ENCODE results near the gene APOL3.
A peak's percentile ranks its signal among the peaks of the same experiment; 100 is the strongest.
"Not testable (repeated sequence)": the region's sequence is repeated elsewhere in the genome, so short reads cannot be mapped to it uniquely, and the experiment has no call there.

Gene APOL3

GRCh38 chr22:36156119-36156514 is 4.4 kb downstream of the APOL3 start:
- DNase-seq (ENCODE audit: low read depth) = no peak
- H3K4me3 ChIP-seq (replicated peaks; ENCODE audit: low read depth, low read length) = peak overlapping the region; percentile 36
- TF ChIP-seq CTCF (IDR thresholded peaks at IDR 0.05; ENCODE audit: low read length, missing control alignments) = no peak

- no peak for TF ChIP-seq CTCF (IDR thresholded peaks at IDR 0.05; ENCODE audit: low read length, missing control alignments)
- peak; percentile 52 for DNase-seq (ENCODE audit: low read depth)
- H3K4me3 ChIP-seq (replicated peaks; ENCODE audit: low read depth, low read length) = no peak overlapping the region
Measured at GRCh38 chr22:36155702-36156101, 4.9 kb downstream of the APOL3 start.

- no peak for TF ChIP-seq CTCF (IDR thresholded peaks at IDR 0.05; ENCODE audit: low read length, missing control alignments)
- no peak overlapping the region for H3K4me3 ChIP-seq (replicated peaks; ENCODE audit: low read depth, low read length)
- DNase-seq (ENCODE audit: low read depth) = no peak
Measured at GRCh38 chr22:36154423-36154945, 6.1 kb downstream of the APOL3 start.

GRCh38 chr22:36153501-36154422 is 6.8 kb downstream of the APOL3 start:
- no peak for DNase-seq (ENCODE audit: low read depth)
- no peak for TF ChIP-seq CTCF (IDR thresholded peaks at IDR 0.05; ENCODE audit: low read length, missing control alignments)
- H3K4me3 ChIP-seq (replicated peaks; ENCODE audit: low read depth, low read length) = no peak overlapping the region

GRCh38 chr22:36152821-36153220 is 7.7 kb downstream of the APOL3 start:
- not testable (repeated sequence) for H3K4me3 ChIP-seq (replicated peaks; ENCODE audit: low read depth, low read length); DNase-seq (ENCODE audit: low read depth)

GRCh38 chr22:36152088-36152487 is 8.5 kb downstream of the APOL3 start:
- H3K4me3 ChIP-seq (replicated peaks; ENCODE audit: low read depth, low read length) = no peak overlapping the region
- TF ChIP-seq CTCF (IDR thresholded peaks at IDR 0.05; ENCODE audit: low read length, missing control alignments) = no peak
- no peak for DNase-seq (ENCODE audit: low read depth)

GRCh38 chr22:36151006-36151595 is 9.5 kb downstream of the APOL3 start:
- DNase-seq (ENCODE audit: low read depth) = peak; percentile 46
- no peak for TF ChIP-seq CTCF (IDR thresholded peaks at IDR 0.05; ENCODE audit: low read length, missing control alignments)
- no peak overlapping the region for H3K4me3 ChIP-seq (replicated peaks; ENCODE audit: low read depth, low read length)
